ENCODE data around the gene CCDC30.
"Not testable (repeated sequence)": the region's sequence is repeated elsewhere in the genome, so short reads cannot be mapped to it uniquely, and the experiment has no call there.

The CCDC30 gene

DNA sequence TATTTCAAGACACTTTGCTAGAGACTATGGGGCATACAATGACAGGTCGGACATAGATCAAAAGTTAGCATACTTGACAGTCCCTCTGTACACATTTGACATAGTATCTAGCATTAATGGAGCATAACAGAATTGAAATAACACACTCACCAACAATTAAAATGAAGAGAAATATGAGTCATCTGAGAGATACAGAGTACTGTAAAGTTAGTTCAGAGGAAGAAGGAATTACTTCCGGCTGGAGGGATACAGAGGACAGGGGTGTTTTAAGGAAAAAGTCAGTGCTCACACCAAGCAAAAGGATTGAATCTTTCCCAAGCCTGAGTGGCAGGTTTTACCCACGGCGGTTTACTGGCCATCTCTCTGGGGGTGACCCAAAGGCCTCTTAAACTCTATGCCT lies 9.7 kb upstream of the CCDC30 start:
- DNase-seq: no peak

DNA sequence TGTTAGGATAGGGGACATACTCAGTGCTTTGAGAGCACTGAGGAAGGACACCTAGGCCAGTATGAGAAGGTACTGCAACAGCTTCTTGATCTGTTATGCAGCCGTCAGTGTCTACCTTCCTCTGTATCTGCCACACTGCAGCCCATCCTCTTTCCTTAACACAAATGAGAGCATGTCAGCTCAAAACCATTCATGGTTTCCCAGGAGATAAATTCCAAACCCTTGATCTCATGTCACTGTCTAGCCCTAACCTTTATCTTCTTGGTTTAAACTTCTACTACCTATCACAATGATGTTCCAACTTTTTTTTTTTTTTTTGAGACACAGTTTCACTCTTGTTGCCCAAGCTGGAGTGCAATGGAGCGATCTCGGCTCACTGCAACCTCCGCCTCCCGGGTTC lies 8.7 kb upstream of the CCDC30 start:
- DNase-seq: no peak

DNA sequence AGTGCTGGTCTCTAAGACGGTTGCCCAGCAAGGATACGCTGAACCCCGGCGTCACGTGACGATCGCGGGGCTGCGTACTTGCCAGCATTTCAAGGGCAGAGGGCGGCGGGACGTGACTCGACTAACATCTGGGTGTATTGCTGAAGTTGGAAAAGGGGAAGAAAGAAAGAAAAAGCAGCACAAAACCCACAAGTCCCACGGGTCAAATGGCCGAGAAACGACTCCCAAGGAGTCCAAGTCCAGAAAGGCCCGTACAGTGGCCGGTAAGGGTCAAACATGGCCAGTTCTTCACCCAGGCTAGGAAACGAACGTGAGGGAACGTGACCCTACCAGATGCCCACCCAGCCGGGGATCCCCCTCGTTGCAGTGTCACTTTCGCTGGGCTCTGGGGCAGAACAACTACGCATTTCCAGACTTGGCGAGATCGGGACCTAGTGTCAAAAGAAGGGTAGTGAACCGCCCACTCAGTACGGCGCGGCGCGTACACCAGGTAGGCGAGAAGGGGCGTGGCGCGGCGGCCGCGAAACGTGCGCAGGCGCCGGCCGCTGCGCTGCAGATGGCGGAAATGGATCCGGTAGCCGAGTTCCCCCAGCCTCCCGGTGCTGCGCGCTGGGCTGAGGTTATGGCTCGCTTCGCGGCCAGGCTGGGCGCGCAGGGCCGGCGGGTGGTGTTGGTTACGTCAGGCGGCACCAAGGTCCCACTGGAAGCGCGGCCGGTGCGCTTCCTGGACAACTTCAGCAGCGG lies 6.9 kb upstream of the CCDC30 start, which contains the start of the genes PPCS and ZMYND12:
PPCS (plus strand) TSS at position 534 of the 744 bp plus-strand sequence; CDS start at position 557, 23 bp downstream.
ZMYND12 (minus strand) TSS at position 13 of the 744 bp plus-strand sequence. CDS start 25 bp downstream, outside the sequence.
- DNase-seq: peak; percentile 98

DNA sequence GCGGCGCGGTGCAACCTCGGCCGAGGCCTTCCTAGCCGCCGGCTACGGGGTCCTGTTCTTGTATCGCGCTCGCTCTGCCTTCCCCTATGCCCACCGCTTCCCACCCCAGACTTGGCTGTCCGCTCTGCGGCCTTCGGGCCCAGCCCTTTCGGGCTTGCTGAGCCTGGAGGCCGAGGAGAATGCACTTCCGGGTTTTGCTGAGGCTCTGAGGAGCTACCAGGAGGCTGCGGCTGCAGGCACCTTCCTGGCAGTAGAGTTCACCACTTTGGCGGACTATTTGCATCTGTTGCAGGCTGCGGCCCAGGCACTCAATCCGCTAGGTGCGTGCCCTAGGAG lies 6.4 kb upstream of the CCDC30 start:
- DNase-seq: no peak

DNA sequence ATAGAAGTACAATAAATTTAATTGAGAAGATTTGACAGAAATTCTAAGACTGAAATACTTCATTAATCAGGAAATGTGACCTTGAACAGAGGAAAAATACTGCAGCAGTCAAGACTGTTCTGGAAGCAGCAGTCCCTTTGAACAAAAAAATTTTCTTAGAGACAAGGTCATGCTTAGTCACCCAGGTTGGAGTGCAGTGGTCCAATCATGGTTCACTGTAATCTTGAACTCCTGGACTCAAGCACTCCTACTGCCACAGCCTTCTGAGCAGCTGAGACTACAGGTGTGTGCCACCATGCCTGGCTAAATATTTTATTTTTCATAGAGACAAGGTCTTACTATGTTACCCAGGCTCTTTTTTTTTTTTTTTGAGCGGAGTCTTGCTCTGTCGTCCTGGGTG lies 1.9 kb upstream of the CCDC30 start:
- DNase-seq: no peak

DNA sequence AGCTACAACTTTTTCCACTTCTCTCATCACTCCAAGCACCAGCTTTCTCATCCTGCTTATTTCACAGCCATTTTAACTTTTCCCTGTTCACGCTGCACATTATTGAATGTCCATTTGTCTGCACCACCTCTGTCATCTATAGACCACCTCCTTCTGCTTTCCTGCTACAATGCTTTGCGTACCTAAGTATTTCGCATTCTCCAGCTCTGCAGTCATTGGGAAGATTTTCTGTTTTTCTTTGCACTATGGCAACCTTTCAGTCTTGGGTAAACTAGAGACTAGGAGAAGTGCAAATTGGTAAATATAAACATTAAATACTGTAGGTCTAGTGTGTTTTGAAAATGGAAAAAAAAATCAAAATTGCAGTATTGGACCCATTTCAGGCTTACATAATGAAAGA lies 835 bp downstream of the CCDC30 start:
- no peak for DNase-seq

DNA sequence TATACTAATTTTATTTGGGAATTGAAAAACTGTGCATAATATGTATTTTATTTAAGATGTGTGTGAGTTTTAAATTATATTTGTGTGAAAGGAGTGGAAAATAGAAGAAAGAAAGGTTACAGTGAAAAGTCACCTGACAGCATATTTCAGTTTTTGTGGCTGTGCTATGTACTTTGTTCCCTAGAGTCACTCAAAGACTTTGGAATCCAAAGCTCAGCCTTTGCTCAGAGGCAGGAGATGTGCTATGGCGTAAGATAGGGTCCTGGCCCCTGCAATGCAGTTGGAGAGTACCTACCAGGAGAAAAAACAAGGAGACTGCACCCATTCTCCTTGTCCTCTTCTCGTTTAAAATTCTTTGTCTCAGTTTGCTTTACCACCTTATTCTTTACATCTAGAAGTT lies 2.9 kb downstream of the CCDC30 start:
- no peak for DNase-seq

DNA sequence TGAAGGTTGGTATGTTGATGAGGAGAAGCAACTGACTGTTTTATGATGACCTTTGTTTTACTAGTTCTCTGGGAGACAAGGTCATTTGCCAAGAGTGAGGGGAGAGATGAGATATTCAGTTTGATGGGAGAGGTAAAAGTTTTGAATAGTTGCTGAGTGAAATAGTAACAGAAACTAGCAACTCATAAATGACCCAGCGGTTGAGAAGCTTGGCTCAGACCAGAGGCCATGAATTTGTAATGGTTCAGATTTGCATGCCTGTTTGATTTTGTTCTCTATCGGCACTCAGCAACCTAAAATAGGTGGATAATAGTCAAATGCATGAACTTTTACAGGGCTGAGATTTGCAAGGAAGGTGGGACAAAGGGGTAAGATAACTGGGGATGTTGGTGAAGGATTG lies 6.6 kb downstream of the CCDC30 start:
- DNase-seq: no peak

DNA sequence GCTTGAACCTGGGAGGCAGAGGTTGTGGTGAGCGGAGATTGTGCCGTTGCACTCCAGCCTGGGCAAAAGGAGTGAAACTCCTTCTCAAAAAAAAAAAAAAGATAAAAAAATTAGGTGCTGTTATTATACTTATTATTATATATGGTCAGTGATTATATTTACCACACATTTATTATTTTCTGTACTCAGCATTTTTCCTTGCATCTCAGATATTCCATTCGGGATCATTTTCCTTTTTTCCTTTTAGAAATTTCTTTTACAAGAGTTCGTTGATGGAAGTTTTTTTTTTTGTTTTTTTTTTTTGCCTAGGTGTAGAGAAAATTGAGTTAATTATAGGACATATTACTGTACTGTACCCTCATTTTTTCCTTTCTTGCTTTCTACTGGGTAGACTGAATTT lies 13.5 kb downstream of the CCDC30 start:
- DNase-seq: no peak

DNA sequence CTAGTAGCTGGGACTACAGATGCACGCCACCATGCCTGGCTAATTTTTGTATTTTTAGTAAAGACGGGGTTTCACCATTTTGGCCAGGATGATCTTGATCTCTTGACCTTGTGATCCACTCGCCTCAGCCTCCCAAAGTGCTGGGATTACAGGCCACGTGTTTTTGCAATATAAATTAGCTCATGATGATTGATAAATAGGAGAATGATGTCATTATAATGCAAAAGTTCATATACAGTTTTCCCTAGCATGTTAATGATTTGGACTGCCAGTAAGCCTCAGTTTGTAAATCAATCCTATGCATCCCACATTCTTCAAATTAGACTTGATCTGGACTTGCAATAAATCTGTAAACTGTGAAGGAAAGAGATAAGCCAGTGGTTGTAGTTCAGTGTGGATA lies 14.3 kb downstream of the CCDC30 start:
- not testable (repeated sequence) for DNase-seq

DNA sequence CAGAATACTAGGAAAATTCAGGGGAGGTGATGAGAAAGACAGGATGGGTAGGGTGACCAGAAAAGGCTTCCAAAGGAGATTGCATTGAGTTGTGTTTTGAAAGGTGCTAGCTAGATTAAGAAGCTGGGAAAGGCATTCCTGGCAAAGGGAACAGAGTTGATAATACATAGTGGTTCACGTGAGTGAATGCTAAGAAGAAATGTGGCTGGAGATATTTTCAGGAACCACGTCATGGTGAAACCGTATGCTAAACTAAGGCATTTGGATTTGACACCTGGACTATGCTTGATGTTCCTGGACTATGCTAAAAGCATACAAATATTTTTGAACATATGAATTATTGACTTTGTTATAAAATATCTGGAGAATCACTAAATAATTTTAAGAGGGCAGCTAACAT lies 14.7 kb downstream of the CCDC30 start:
- no peak for DNase-seq

DNA sequence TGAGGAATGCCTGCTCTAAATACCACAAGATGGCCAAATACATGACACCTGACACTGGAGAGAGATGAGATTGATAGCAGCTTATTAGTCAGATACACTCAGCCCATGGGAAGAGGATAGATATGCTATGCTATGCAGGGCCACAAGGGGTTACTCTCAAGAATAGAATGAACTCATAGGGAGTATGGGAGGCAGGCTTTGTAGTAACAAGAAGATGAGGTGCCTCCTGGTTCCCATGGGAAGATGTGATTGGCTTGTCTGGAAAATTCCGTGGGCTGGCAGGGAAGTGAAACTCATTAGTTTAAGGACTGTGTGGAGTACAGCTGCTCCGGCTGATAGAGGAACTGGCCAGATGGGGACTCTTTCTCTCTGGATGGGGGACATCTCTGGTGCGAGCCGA lies 16.5 kb downstream of the CCDC30 start:
- peak; percentile 18 for DNase-seq

DNA sequence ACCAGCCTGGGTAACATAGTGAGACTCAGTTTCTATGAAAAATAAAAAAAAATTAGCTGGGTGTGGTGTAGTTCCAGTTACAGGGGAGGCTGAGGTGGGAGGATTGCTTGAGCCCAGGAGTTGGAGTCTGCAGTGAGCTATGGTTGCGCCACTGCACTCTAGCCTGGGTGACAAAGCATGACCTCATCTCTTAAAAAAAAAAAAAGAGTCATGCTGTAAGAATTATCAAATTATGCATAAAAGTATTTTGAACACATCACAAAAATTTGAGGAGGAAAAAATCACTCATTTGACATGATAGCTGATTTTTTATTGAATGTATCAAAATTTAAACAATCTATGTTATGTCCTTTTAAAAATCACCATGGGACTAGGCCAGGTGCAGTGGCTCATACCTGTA lies 17.8 kb downstream of the CCDC30 start:
- DNase-seq: no peak

DNA sequence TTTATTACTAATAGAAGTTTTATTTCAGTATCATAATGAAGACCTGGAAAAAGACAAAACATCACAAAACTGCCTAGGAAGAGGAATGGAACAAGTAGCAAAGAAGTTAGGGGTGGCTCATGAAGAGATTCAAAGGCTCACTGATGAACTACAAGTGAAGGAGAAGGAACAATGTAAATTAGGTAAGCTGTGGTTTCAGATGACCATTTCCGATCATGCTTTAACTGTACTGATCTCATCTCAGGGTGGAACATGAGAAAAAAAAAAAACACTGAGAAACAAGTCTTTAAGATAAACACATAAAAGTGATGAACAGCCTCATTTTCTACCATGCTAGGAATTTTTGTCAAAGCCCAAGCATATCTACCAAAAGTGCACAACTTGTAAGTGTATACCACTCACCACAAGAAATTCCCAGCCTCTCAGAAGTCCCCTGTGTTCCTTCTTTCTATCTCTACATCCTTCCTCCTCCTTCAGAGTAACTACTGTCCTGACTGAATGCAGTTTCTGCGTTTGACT lies 19.6 kb downstream of the CCDC30 start:
- no peak for DNase-seq

DNA sequence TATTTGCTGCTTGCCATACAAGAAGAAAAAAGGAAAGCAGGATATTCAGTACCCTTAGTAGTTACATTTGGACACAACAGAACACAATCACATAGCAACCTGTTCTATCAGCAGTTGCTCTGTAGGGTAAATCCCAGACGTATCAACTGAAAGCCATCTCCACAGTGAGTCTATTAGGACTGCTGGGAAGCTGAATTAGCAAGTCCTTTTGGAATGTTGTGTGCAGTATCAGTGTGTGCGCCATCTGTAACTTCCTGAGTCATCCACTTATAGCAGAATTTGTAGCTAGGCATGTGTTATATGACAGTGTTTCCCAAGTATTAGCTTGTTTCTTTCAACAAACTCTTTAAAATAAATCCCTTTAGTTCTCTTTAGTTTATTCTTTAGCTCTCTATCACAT lies 21.3 kb downstream of the CCDC30 start:
- no peak for DNase-seq

DNA sequence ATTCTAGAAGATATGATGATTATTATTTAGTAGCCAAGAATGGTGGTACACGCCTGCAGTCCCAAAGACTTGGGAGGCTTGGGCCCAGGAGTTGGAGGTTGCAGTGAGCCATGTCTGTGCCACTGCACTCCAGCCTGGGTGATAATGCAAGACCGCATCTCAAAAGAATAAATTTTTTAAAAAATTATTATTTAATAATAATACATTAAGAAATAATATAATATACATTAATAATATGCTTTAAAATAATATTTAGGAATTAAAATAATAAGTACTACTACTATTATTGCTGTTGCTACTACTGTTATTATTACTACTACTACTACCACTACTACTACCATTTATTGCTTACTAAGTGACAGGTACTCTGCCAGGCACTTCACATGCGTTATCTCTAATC lies 27.2 kb downstream of the CCDC30 start:
- no peak for DNase-seq

DNA sequence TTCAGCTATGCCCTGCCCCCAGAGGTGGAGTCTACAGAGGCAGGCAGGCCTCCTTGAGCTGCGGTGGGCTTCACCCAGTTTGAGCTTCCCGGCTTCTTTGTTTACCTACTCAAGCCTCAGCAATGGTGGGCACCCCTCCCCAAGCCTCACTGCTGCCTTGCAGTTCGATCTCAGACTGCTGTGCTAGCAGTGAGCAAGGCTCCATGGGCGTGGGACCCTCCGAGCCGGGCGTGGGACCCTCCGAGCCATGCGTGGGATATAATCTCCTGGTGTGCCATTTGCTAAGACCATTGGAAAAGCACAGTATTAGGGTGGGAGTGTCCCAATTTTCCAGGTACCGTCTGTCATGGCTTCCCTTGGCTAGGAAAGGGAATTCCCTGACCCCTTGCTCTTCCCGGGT lies 38.9 kb downstream of the CCDC30 start:
- not testable (repeated sequence) for DNase-seq

DNA sequence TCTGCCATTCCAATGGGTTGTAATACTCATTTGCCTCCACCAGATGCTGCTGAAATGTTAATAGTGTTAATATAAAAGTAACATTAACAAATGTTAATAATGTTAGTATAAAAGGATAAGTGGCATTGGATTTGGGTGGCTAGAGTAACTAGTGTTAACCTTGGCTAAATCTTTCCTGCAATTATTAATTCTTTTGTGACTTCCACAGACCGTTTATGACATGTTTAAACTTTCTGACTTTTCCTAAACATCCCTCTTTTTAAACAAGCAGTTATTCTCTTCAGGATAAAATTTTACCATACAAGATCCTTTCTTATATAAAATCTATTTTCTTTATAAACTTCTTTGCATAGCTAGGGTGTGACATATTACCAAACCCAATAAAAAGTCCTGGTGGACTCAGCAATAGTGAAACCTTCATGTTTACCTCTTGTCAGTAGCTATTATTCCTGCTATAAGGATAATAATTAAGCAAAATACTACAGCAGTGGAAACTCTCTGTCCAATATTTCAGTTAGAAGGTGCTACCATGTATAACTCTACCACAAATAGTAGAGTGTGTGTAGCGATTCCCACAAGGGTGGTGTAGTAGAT lies 41.5 kb downstream of the CCDC30 start:
- no peak for DNase-seq

DNA sequence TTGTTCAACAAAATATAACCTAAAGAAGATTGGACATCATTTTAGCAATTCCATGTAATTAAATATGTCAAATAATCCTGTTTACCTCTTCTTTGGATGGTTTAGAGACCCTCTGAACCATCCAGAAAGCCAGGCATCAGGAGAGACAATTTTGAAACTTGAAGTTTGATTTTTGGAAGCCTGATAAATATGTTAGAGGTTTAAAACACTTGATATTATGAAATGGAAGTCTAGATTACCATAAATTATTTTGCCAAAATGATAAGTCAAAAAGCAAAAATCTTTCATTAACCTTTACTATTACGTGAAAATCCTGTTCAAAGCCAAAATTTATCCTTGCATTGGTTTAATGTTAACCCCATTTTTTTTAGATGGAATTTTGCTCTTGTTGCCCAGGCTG lies 43.5 kb downstream of the CCDC30 start:
- DNase-seq: no peak

DNA sequence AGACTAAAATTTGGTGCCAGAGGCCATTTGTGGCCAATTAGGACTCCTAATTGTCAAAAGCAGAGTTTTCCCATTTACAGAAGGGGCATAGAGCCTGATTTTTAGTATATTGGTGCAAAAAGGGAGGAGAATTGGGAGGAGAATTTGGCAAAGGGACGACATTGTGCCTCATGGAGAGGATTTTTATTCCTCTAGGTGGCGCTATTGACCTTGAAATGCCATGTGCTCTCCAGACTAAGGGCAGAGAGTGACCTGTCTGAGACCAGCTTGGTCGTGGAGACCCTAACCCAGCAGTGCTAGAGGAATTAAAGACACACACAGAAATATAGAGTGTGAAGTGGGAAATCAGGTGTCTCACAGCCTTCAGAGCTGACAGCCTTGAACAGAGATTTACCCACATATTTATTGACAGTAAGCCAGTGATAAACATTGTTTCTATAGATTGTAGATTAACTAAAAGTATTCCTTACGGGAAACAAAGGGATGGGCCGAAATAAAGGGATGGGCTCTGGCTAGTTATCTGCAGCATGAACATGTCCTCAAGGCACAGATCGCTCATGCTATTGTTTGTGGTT lies 48.6 kb downstream of the CCDC30 start:
- DNase-seq: not testable (repeated sequence)

DNA sequence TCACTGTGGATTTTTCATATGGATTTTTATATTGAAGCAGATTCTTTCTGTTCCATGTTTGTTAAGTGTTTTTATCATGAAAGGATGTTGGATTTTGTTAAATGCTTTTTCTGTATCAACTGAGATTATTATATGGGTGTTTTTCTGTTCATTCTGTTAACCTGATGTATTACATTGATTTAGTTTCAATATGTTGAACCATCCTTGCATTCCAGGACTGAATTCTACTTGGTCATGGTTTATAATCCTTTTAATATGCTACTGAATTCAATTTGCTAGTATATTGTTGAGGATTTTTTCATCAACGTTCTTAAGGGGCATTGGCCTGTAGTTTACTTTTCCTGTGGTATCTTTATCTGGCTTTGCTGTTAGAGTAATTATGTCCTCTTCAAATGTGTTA lies 55.8 kb downstream of the CCDC30 start:
- no peak for DNase-seq

DNA sequence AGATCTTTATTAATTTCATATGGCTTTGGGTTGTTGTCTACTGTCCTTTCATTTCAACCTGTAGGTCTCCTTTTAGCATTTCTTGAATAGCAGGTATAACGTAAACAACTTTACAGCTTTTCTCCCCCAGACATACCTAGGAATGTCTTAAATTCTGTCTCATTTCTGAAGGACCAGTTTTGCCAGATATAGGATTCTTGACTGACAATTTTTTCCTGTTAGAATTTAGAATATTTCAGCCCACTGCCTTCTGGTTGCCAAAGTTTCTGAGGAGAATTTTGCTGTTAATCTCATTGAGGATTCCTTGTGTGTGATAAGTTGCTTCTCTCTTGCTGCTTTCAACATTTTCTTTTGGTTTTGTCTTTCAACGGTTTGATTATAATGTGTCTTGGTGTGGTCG lies 60.1 kb downstream of the CCDC30 start:
- DNase-seq: no peak

DNA sequence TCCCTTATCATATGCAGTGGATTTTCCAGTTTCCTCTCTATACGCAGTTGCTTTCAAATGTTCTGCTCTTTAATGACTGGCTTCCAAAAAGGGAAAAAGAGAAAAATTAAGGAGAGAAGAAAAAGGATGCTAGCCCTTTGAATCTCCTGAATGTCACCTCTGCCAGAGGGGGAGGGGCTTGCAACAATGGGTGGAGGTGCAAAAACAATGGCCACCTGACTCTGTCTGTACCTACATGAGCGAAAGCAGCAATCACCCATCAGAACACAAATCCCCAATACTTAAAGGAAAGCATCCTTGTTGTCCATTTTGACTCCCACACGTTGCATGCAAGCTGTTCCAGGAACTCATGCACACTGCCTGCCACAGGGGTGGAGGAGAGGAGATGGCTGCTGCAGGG lies 61.2 kb downstream of the CCDC30 start:
- no peak for DNase-seq

DNA sequence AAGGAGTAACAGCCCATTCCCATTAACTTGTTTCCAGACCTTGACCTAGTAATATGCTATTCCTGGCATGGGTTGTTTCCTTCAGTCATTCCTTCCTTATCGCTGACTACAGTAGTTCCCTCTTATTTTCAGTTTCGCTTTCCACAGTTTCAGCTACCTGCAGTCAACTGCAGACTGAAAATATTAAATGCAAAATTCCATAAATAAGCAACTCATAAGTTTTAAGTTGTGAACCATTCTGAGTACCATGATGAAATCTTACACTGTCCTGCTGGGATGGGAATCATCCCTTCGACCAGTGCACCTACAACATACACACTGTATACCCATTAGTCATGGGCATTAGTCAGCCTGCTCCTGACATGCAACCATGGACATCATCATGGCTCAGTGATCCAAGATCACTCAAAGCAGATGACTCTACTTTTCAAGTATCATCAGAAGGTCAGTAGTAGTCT lies 66.7 kb downstream of the CCDC30 start:
- DNase-seq: no peak

All from retina (tissue), 1 donor.